HG03439 (cell line): ENCODE results near the gene CORO7.

Source experiments
- ATAC-seq: cut with Tn5 transposase; IDR thresholded peaks from one replicate; pipeline ENCODE4 v1.9.1; 2021; ENCODE audit warnings: mild to moderate bottlenecking, moderate library complexity; ENCODE audit not compliant: unreplicated experiment

CORO7 gene

GRCh38 chr16:4324492-4325252, 91.7 kb downstream of the CORO7 start:
- ATAC-seq = no peak

GRCh38 chr16:4323845-4324488, 92.4 kb downstream of the CORO7 start:
- ATAC-seq = no peak

DNA sequence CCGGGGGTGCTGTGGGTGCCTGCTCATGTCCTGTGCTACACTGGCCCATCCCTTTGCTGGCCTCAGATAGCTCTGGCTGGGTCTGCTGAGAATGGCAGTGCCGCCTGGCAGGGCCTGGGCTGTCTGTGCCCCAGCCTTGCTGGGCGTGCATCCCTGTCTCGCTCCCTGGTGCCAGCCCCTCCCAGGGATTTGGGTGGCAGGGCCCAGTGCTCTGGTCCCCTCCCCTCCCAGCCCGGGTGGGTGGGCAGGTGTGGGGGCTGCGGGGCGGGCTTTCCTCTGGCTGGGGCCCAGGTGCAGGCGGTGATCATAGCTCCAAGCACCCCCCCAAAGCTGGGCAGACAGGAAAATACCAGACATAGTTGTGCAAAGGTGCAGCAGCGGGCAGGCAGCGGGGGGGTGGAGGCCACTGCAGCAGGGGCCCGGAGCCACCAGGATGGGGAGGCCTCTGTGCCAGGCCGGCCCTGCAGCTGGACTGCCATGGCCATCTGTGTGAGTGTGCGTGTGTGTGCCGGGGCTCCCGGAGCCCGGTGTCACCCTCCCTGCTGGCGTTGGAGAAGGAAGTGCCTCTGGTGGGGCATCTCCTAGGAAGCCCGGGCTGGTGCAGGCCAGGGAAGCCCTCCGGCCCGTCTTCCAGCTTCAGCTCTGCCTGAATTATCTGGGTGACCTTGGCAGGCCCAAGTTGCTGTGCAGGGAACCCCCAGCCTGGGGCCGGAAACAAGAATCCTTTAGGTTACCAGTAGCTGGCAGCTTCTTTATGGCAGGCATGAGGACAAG, 93.1 kb downstream of the CORO7 start:
- ATAC-seq = no peak

GRCh38 chr16:4322121-4323052, 94.0 kb downstream of the CORO7 start:
- ATAC-seq = no peak

- ATAC-seq = no peak
Measured at GRCh38 chr16:4321286-4322120, 94.9 kb downstream of the CORO7 start.

- no peak for ATAC-seq
Measured at GRCh38 chr16:4320571-4321137, 95.7 kb downstream of the CORO7 start.

DNA sequence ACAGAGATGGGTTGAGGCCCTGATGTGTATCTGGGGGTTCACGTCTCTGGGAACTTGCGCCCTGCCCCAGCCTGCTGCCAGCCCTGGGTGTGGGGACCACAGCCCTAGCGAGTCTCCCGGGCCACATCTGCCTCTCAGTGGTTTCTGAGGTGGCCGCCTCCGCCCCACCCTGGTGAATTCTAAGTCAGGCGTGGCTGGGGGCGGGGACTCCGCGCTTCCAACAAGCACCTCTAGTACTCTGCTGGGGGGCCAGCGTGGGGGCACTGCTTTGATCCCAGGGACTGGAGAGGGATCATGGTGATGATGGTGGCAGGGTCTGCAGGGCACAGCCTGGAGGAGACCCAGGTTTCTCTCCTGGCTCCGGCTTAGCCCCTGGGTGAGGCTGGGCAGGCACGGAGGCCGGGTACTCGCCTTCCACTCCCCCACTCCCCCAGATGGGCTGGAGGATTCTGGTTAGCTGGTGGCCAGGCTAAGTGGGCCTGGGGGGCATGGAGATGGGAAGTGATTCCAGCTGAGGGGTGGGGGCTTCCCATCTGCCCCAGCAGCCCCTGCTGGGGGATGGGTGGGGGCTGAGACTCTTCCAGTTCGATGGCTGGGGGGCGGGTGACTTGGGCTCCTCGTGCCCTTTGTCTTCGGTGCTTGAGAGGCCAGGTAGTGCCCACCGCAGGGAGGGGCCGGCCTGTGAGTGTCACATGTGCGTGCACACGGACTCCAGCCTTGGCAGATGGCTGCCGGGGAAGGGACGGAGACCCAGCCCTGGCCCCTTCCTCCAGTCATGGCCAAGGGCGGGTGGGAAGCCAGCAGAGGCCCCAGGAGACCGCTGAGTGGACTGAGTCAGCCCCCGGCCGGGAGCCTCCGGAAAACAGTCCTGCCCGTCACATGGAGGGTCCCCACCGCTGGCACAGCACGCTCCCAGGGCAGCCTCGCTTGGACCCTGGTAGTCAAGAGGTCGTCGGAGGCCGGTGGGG, 96.7 kb downstream of the CORO7 start:
- no peak for ATAC-seq

GRCh38 chr16:4318967-4319366, 97.4 kb downstream of the CORO7 start:
- no peak for ATAC-seq

GRCh38 chr16:4318451-4318910, 97.9 kb downstream of the CORO7 start:
- ATAC-seq = no peak

- ATAC-seq = no peak
Measured at GRCh38 chr16:4317532-4318450, 98.6 kb downstream of the CORO7 start.

- no peak for ATAC-seq
Measured at GRCh38 chr16:4316864-4317531, 99.4 kb downstream of the CORO7 start.

DNA sequence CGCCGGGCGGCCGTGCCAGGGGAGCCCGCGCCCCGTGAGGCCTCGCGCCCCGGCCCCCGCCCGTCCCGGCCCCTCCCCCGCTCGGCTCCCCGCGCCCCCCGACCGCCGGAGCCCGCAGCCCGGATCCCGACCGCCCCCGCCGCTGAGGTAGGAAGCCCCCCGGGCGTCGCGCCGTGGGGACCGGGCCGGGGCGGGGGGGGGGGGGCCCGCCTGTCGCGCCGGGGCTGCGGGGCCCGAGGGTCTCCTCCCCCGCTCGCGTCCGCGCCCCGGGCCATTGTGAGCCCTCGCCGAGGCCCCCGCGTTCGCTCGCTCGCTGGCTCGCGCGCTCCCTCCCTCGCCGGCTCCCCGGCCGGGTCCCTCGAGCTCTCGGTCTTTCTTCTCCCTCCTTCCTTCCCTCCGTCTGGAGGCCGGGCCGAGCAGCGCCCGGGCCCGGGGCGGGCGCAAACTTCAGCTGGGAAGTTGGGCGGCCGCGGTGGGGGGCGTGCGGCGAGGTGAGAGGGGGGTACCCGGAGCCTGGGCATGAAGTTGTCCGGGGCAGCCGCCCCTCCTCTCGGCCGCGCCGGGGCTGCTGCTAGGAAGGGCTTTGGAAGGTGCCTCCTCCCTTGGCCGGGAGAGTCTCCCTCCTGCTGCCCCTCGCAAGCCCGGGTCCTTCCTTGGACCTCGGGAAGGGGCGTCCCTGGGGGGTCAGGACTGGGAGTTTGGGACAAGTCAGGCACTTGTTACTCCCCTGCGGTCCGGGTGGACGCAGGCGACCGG, 100.1 kb downstream of the CORO7 start:
- no peak for ATAC-seq

- no peak for ATAC-seq
Measured at GRCh38 chr16:4315186-4316107, 100.9 kb downstream of the CORO7 start, which contains the start of gene GLIS2. Gene GLIS2 (plus strand): TSS chr16:4316067. CDS start chr16:4332281, 16,214 bp downstream.

GRCh38 chr16:4314532-4315185, 101.7 kb downstream of the CORO7 start:
- ATAC-seq = no peak
